T-cell (primary cell): ENCODE measurements around the gene ALX4. TPM values are rescaled to one million over a fixed set of nuclear protein-coding genes. Genes with fewer than 3 reads are reported as not detected.

Experiments used
- ATAC-seq, 4 experiments: fragments of 200-7000 bp in 3 of 4; fragments of 150-1000 bp in 1 of 4; cut with Tn5 transposase; replicated peaks in 1 of 4; 1 replicate in 3 of 4; 2 replicates in 1 of 4; pipeline ENCODE4 v1.10.0; 2021; ENCODE audit warnings: moderate library complexity in 3 of 4, mild to moderate bottlenecking in 2 of 4, moderate number of reproducible peaks in 1 of 4
- CTCF ChIA-PET, 2 donors: fragments of 300-600 bp; sonication (Branson Sonifier 250); formaldehyde crosslinking; loops; one replicate each; lab custom pipeline; 2022; ENCODE audit warnings: antibody characterized with exemption in 2 of 2; lab: Charles Lee
- POLR2A ChIA-PET, 2 donors: fragments of 300-600 bp; sonication (Branson Sonifier 250); formaldehyde crosslinking; loops; one replicate each; lab custom pipeline; 2022; ENCODE audit warnings: antibody characterized with exemption in 2 of 2; lab: Charles Lee
- DNase-seq, 35 experiments: peaks; one replicate each; pipeline versions ENCODE4 v3.0.0 to v3.0.0-alpha.2; 2013 to 2023
- H3K27ac ChIP-seq: one replicate; pipeline ENCODE4 v1.5.1; 2013; ENCODE audit warnings: low read length
- H3K27me3 ChIP-seq, 2 experiments: replicated peaks in 1 of 2; 1 replicate in 1 of 2; 2 replicates in 1 of 2; pipeline versions ENCODE4 v1.6.1 to v1.7.0; 2013; ENCODE audit warnings: low read length in 1 of 2, mixed read lengths in 1 of 2; ENCODE audit not compliant: control insufficient read depth in 2 of 2, insufficient read depth in 2 of 2; ENCODE audit errors: extremely low read depth in 1 of 2
- H3K36me3 ChIP-seq, 2 donors: 1 replicate in 1 of 2; 2 replicates in 1 of 2; pipeline versions ENCODE4 v1.6.1 to v1.7.0; 2013; ENCODE audit warnings: low read length in 1 of 2; ENCODE audit not compliant: control insufficient read depth in 2 of 2, insufficient read depth in 1 of 2; ENCODE audit errors: extremely low read depth in 1 of 2
- H3K4me1 ChIP-seq, 2 experiments: 1 replicate in 1 of 2; 2 replicates in 1 of 2; pipeline versions ENCODE4 v1.6.1 to v1.7.0; 2013; ENCODE audit warnings: low read length in 2 of 2, mixed read lengths in 1 of 2; ENCODE audit not compliant: insufficient read depth in 2 of 2, control insufficient read depth in 1 of 2; ENCODE audit errors: extremely low read depth in 1 of 2
- H3K4me3 ChIP-seq, 2 donors: 1 replicate in 1 of 2; 2 replicates in 1 of 2; pipeline versions ENCODE4 v1.5.1 to v1.7.0; 2013; ENCODE audit warnings: mild to moderate bottlenecking in 2 of 2, low read length in 1 of 2, moderate library complexity in 1 of 2; ENCODE audit not compliant: control insufficient read depth in 1 of 2; ENCODE audit errors: extremely low read depth in 1 of 2
- H3K9me3 ChIP-seq: 2 replicates; pipeline ENCODE4 v1.7.0; 2013
- H3K27ac Mint-ChIP-seq, 2 donors: one replicate each; pipeline ENCODE4 v1.8.0; 2020 to 2021; ENCODE audit warnings: mild to moderate bottlenecking in 2 of 2, mixed read lengths in 2 of 2
- H3K27me3 Mint-ChIP-seq, 2 donors: one replicate each; pipeline ENCODE4 v1.8.0; 2021 to 2022; ENCODE audit warnings: mixed read lengths in 2 of 2
- H3K36me3 Mint-ChIP-seq: one replicate; pipeline ENCODE4 v1.8.0; 2021; ENCODE audit warnings: mixed read lengths
- H3K4me1 Mint-ChIP-seq, 3 donors: one replicate each; pipeline ENCODE4 v1.8.0; 2020 to 2022; ENCODE audit warnings: mixed read lengths in 3 of 3, mild to moderate bottlenecking in 1 of 3
- H3K4me3 Mint-ChIP-seq, 3 donors: one replicate each; pipeline ENCODE4 v1.8.0; 2020 to 2022; ENCODE audit warnings: mild to moderate bottlenecking in 3 of 3, mixed read lengths in 3 of 3, moderate library complexity in 3 of 3
- H3K9me3 Mint-ChIP-seq, 3 donors: one replicate each; pipeline ENCODE4 v1.8.0; 2020 to 2022; ENCODE audit warnings: mixed read lengths in 3 of 3
- WGBS: methylation state at CpG from one replicate; pipeline ENCODE4 v1.1.5; 2013; ENCODE audit warnings: missing lambda C conversion rate; ENCODE audit not compliant: insufficient coverage; 5-methylcytosine and 5-hydroxymethylcytosine counted together
- total RNA-seq, 35 experiments: library from RNA in 6 of 35; stranded (reverse) in 6 of 35; fragments of 120-200 nt in 1 of 35; gene quantifications; one replicate each; pipeline versions ENCODE4 v1.2.1 to v1.2.4 and lab custom pipeline; 2013 to 2026

The ALX4 gene
- total RNA-seq, 5 donors from 2014 or later (not counting 1 experiment from before 2014, with no cell fraction given), result not detected

GRCh38 chr11:44300844-44301563, 8.9 kb downstream of the ALX4 start:
- Histone ChIP-seq H3K9me3 (no peaks in the 10 kb centered on the region), H3K27ac (no peak overlapping the region), H3K27me3 (peaks cover 8 to 74% of the 10 kb centered on the region in 2 experiments), H3K4me3 (no peak overlapping the region), H3K36me3 (no peaks in the 10 kb centered on the region), H3K4me1 (peaks cover 0 to 23% of the 10 kb centered on the region in 2 experiments)
- Mint-ChIP-seq H3K27me3 (peaks cover 40 to 74% of the 10 kb centered on the region in 2 donors), H3K27ac (no peak overlapping the region), H3K4me3 (no peak overlapping the region), H3K4me1 (peaks cover 23 to 25% (median 24%) of the 10 kb centered on the region in 3 donors), H3K36me3 (no peaks in the 10 kb centered on the region), H3K9me3 (no peaks in the 10 kb centered on the region)
- CTCF ChIA-PET, result no interaction called here
- ATAC-seq (no peak), DNase-seq (no peak)
- 91% methylated on average over 4 of the region's 6 CpGs for WGBS
- POLR2A ChIA-PET, result no interaction called here

GRCh38 chr11:44298862-44299261, 11.1 kb downstream of the ALX4 start:
- no peaks in the 10 kb centered on the region for H3K9me3 ChIP-seq
- H3K4me1 Mint-ChIP-seq, result peaks cover 4 to 5% (median 4%) of the 10 kb centered on the region in 3 donors
- peaks cover 34 to 60% of the 10 kb centered on the region in 2 donors for H3K27me3 Mint-ChIP-seq
- no CpG with 5 or more reads among the region's 2 CpGs for WGBS
- H3K27me3 ChIP-seq, result peaks cover 8 to 67% of the 10 kb centered on the region in 2 experiments
- H3K36me3 Mint-ChIP-seq, result no peaks in the 10 kb centered on the region
- no peaks in the 10 kb centered on the region for H3K9me3 Mint-ChIP-seq
- H3K4me1 ChIP-seq, result peaks cover 0 to 6% of the 10 kb centered on the region in 2 experiments
- no peak overlapping the region for H3K27ac ChIP-seq
- H3K27ac Mint-ChIP-seq, result no peak overlapping the region
- ATAC-seq, result no peak
- POLR2A ChIA-PET, result no interaction called here
- DNase-seq, result no peak
- no peak overlapping the region for H3K4me3 Mint-ChIP-seq
- H3K4me3 ChIP-seq, result no peak overlapping the region
- H3K36me3 ChIP-seq, result no peaks in the 10 kb centered on the region
- CTCF ChIA-PET, result no interaction called here

- WGBS, result 14% methylated on average over 1 of the region's 4 CpGs
- H3K27me3 Mint-ChIP-seq, result peaks cover 8 to 16% of the 10 kb centered on the region in 2 donors
- Histone ChIP-seq H3K9me3 (no peaks in the 10 kb centered on the region), H3K27ac (no peak overlapping the region), H3K27me3 (peaks cover 0 to 31% of the 10 kb centered on the region in 2 experiments), H3K4me1 (no peaks in the 10 kb centered on the region), H3K36me3 (no peaks in the 10 kb centered on the region), H3K4me3 (no peak overlapping the region)
- H3K9me3 Mint-ChIP-seq, result no peaks in the 10 kb centered on the region
- DNase-seq (no peak), ATAC-seq (no peak)
- CTCF ChIA-PET, result no interaction called here
- no peak overlapping the region for H3K4me3 Mint-ChIP-seq
- H3K36me3 Mint-ChIP-seq, result no peaks in the 10 kb centered on the region
- H3K4me1 Mint-ChIP-seq, result no peaks in the 10 kb centered on the region
- POLR2A ChIA-PET, result no interaction called here
- no peak overlapping the region for H3K27ac Mint-ChIP-seq
These were observed 19.7 kb downstream of the ALX4 start for GRCh38 chr11:44290208-44290607.

- WGBS, result no CpG with 5 or more reads among the region's 3 CpGs
- ATAC-seq (no peak), DNase-seq (no peak)
- H3K27me3 Mint-ChIP-seq, result peaks cover 4 to 9% of the 10 kb centered on the region in 2 donors
- Histone ChIP-seq H3K9me3 (no peaks in the 10 kb centered on the region), H3K36me3 (no peaks in the 10 kb centered on the region), H3K27me3 (peaks cover 0 to 22% of the 10 kb centered on the region in 2 experiments), H3K4me3 (no peak overlapping the region), H3K27ac (no peak overlapping the region), H3K4me1 (no peaks in the 10 kb centered on the region)
- H3K9me3 Mint-ChIP-seq, result no peaks in the 10 kb centered on the region
- ChIA-PET POLR2A (interaction anchor here in 1 of 2 donors (0.6 kb wide), 1 partner anchor 76 kb away, joined by 4 read pairs; no protein-coding TSS in a partner anchor), CTCF (interaction anchor here (0.6 to 0.8 kb wide), 2 partner anchors 248 kb away, joined by 3 to 4 read pairs; no protein-coding TSS in a partner anchor)
- H3K4me3 Mint-ChIP-seq, result no peak overlapping the region
- H3K4me1 Mint-ChIP-seq, result no peaks in the 10 kb centered on the region
- no peak overlapping the region for H3K27ac Mint-ChIP-seq
- H3K36me3 Mint-ChIP-seq, result no peaks in the 10 kb centered on the region
These were observed 21.8 kb downstream of the ALX4 start for GRCh38 chr11:44288133-44288526.

GRCh38 chr11:44286911-44287310, 23.0 kb downstream of the ALX4 start:
- H3K27me3 Mint-ChIP-seq, result peaks cover 4 to 8% of the 10 kb centered on the region in 2 donors
- H3K27ac ChIP-seq, result no peak overlapping the region
- H3K27me3 ChIP-seq, result peaks cover 0 to 22% of the 10 kb centered on the region in 2 experiments
- H3K4me1 ChIP-seq, result no peaks in the 10 kb centered on the region
- no peaks in the 10 kb centered on the region for H3K9me3 Mint-ChIP-seq
- H3K4me1 Mint-ChIP-seq, result no peaks in the 10 kb centered on the region
- H3K36me3 Mint-ChIP-seq, result no peaks in the 10 kb centered on the region
- POLR2A ChIA-PET, result no interaction called here
- DNase-seq (no peak), ATAC-seq (no peak)
- CTCF ChIA-PET, result interaction anchor here in 1 of 2 donors (0.6 to 0.7 kb wide), 2 partner anchors 247 to 545 kb away, joined by 3 read pairs; no protein-coding TSS in a partner anchor
- H3K36me3 ChIP-seq, result no peaks in the 10 kb centered on the region
- WGBS, result 81% methylated on average over 8 of the region's 11 CpGs
- no peak overlapping the region for H3K27ac Mint-ChIP-seq
- no peak overlapping the region for H3K4me3 ChIP-seq
- no peaks in the 10 kb centered on the region for H3K9me3 ChIP-seq
- no peak overlapping the region for H3K4me3 Mint-ChIP-seq

GRCh38 chr11:44286268-44286880, 23.6 kb downstream of the ALX4 start:
- POLR2A ChIA-PET, result no interaction called here
- WGBS, result 73% methylated on average over 7 of the region's 10 CpGs
- CTCF ChIA-PET, result interaction anchor here in 1 of 2 donors (0.7 to 0.9 kb wide), 3 partner anchors 49 to 746 kb away, joined by 3 to 4 read pairs (median 3); no protein-coding TSS in a partner anchor
- peaks cover 4 to 8% of the 10 kb centered on the region in 2 donors for H3K27me3 Mint-ChIP-seq
- no peaks in the 10 kb centered on the region for H3K4me1 Mint-ChIP-seq
- H3K27me3 ChIP-seq, result peaks cover 0 to 23% of the 10 kb centered on the region in 2 experiments
- no peak overlapping the region for H3K27ac Mint-ChIP-seq
- no peak overlapping the region for H3K4me3 Mint-ChIP-seq
- H3K27ac ChIP-seq, result no peak overlapping the region
- no peaks in the 10 kb centered on the region for H3K4me1 ChIP-seq
- no peak overlapping the region for H3K4me3 ChIP-seq
- DNase-seq, result peak in 33 of 35 experiments; percentile 4 to 70 (median 38)
- H3K36me3 ChIP-seq, result no peaks in the 10 kb centered on the region
- no peaks in the 10 kb centered on the region for H3K9me3 ChIP-seq
- H3K36me3 Mint-ChIP-seq, result no peaks in the 10 kb centered on the region
- H3K9me3 Mint-ChIP-seq, result no peaks in the 10 kb centered on the region
- ATAC-seq, result peak in 3 of 4 experiments; percentile 40 to 65 (median 50)
